HTERT RPE-1 (cell line): Measurements from ENCODE around the gene MSTN.

Source experiments
- in situ Hi-C: fragments of 300-500 bp; cut with MboI; formaldehyde crosslinking; loops from 4 replicates; pipeline ENCODE4 v1.14.3; 2020; ENCODE audit warnings: low sequenced_read_pairs

The MSTN gene

DNA sequence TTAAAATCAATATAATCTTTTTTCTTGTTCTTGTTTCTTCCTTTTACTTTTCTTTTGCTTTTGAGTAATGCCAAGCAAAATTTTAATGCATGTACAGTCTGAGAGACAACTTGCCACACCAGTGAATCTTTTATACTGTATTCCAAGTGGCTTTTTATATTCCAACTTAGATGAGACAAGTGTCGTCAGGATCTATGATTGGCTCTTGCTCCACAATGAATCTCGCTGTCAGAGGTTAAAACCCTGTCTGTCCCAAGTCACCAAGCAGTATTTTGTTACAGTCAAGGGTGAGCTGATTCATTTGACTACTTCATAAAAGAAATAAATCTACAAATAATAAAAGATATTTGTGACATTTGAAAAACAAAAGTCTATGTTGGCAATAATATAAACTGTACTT, at the start of gene MSTN:
Gene MSTN, minus strand, starts transcription at position 129 of the 400 bp plus-strand sequence. CDS start 133 bp downstream, outside the sequence.
- in situ Hi-C loops = no loop called here

DNA sequence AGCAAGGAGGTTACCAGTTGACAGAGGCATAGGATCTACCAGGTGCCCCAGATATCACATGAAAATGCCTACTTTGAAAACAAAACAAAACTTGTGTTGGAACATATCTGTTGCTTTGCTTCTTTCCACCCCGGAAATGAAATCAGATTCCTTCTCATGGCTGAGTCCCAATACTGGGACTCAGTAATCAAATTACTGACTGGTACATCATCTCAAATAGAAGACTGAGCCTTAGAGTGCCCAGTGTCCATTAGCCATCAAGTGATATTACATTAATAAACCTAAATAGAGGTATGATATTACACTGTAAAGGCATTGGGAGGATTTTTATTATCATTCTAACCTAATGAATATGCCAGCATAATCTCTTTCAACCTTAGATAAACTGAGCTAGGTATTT, 48.6 kb upstream of the MSTN start:
- in situ Hi-C loops = no loop called here

DNA sequence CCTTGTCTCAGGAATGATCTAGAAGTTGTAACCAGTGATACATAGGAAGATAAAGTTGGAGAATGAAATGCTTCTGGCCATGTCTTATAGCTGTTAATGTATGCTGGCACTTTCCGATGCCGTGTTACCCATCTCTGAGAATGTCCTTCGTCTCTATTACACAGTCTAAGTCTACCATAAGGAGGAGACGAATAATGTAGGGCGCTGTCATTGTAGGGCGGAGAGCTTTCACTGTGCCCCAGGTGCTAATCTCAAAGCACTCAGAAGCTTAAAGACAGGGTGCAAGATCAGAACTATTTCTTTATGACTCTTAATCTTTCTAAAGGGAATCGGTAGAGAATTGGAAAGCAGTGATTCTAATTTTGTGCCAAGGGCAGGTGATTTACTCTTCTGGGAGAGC, 48.2 kb upstream of the MSTN start:
- in situ Hi-C loops = no loop called here

DNA sequence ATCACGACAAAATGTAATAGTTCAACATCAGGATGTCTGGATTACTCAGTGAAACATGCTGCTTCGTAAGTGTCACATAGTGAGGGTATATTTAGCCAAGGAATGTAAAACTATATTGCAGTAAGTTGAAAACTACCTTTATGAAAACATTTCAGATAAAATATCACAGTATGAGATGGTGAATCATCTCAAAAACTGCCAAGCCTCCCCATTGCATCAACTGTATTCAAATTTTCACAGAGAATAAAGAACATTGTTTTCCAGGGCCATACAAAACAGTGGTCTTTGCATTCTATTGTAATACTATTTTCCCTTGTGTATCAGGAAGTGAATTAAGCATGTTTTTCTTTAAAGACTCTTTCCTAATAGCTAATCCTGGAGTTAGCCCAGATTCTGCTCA, 47.6 kb upstream of the MSTN start:
- in situ Hi-C loops = no loop called here

DNA sequence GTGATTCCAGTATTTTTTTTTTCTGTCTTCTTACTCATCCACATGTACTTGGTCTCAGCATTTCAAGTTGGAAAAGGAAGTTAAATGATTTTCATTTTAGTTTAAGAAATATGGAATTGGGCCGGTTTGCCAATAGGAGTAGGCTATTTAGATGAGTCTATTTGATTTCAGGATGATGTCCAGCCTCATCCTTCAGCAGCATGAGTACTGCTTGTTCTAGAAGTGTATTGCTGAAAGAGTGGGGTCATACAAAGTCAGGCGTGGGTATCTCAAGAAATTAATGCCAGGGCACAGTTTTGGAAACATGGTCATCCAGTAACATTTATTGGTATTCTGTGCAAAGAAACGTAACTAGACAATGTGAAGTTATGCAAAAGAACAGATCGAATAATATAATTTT, 44.9 kb upstream of the MSTN start:
- in situ Hi-C loops = no loop called here

DNA sequence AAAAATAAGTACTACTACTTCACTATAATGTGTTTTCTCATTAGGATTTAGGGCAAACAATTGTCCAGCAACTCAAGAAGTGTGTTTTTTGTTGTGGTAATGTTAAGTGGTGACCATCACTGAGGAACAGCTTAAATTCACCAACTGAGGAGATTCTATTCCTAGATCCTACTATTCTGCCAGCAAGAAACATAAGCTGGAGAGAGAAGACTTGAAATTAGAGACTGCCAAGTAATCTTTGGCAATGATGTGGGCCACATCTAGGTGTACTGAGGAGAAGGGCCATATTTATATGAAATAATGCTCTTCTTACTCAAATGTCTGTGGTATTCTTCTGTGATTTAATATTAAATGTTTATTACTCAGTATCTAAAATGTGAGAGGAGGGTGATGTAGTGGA, 44.3 kb upstream of the MSTN start:
- in situ Hi-C loops = no loop called here

DNA sequence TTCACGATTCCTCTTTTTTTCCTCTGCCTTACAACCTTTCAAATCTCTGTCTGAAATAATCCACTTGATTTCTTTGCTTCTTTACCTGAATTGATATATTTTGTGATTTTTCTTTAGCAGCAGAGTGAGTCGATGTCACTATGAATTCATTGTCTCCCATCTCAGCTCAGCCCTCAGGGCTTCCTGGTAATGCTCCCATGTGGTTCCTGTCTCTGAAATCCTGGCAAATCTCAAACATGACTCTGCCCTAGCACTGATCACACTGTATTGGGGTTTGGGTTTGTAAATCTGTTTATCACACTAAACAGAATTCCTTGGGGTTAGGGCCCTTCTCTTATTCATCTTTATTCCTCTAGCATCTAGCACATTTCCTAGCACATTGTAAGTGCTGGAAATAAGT, 43.0 kb upstream of the MSTN start:
- in situ Hi-C loops = no loop called here

DNA sequence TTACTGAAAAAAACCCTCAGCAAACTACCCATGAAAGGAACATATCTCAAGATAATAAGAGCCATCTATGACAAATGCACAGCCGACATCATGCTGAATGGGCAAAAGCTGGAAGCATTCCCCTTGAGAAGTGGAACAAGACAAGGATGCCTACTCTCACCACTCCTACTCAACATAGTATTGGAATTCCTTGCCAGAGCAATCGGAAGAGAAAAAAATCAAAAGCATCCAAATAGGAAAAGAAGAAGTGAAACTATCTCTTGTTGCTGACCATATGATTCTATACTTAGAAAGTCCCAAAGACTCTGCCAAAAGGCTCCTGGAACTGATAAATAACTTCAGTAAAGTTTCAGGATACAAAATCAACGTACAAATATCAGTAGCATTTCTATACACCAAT, 40.6 kb upstream of the MSTN start:
- in situ Hi-C loops = no loop called here

DNA sequence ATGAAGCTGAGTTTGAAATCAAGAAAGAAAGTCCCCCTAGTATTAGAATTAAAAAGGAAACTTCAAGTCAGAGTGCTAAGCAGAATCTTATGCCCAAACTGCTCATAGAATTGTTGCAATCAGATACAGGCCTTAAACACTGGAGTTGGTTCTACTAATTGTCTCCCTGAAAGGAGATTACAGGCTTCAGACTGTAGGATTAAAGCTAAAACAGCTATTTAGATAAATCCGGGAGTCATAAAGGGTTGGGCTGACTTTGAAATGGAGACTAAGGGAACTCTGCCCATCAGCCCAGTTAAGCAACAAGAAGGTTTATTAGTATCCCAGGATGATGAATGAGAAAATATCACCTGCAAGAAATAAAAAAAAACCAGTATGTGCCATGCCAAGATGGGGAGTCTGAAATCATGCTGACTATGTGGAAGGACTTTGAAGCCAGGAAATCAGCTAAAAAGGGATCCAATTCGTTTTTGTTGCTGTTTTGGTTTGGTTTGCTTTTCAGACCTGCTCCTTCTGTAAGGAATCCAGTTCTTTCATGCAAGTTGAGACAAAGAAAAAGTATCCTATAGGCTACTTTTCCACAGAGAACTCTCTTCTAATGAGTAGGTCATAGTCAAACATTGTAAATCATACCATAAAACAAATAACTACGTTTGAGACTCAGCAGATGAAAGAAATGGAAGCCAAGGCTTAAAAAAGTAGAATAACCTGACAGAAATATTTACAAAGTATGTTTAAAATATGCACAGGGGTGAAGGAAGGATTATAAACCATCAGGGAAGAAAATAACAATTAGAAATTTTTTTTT, 37.6 kb upstream of the MSTN start:
- in situ Hi-C loops = no loop called here

DNA sequence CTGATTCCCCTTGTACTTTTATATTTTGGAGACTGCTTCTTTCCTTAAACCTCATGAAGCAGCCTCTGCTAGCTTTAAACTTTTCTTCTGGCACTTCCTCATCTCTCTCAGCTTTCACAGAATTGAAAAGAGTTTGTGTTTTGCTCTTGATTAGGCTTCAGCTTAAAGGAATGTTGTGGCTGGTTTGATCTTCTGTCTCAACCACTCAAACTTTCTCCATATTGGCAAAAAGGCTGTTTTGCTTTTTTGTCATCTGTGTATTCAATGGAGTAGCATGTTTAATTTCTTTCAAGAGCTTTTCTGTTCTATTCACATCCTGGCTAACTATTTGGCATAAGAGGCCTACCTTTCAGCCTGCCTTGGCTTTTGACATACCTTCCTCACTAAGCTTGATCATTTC, 36.3 kb upstream of the MSTN start:
- in situ Hi-C loops = no loop called here

DNA sequence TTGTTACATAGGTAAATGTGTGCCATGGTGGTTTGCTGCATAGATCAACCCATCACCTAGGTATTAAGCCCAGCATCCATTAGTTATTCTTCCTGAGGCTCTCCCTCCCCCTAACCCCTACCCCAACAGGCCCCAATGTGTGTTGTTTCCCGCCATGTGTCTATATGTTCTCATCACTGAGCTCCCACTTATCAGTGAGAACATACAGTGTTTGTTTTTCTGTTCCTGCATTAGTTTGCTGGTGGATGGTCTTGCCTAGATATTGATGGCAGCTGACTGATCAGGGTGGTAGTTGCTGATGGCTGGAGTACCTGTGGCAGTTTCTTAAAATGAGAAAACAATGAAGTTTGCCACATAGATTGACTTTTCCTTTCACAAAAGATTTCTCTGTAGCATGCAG, 34.6 kb upstream of the MSTN start:
- in situ Hi-C loops = no loop called here

DNA sequence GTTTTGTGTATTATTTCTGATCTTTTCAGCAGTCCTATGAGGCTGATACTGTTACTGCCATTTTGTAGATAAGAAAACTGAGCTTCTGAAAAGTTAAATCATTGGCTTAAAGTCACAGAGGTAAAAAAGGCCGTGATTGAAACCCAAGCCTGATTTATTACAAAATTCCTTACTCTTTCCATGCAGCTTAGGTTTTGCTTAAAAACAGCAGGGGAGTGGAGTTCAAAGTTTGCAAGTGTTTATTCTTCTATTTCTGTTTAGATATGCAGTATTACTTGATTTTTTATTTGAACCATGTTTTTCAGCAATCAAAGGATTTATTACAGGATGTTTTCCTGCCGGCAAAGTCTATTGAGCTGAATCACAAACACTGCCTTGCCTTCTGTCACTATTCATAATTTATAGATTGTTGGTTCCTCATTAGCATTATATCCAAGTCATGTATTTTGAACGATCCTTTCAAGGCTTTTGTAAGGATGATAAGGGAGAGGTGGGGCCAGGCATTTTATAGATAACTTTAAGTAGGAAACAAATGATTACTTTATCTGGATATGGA, 31.9 kb upstream of the MSTN start:
- in situ Hi-C loops = no loop called here

DNA sequence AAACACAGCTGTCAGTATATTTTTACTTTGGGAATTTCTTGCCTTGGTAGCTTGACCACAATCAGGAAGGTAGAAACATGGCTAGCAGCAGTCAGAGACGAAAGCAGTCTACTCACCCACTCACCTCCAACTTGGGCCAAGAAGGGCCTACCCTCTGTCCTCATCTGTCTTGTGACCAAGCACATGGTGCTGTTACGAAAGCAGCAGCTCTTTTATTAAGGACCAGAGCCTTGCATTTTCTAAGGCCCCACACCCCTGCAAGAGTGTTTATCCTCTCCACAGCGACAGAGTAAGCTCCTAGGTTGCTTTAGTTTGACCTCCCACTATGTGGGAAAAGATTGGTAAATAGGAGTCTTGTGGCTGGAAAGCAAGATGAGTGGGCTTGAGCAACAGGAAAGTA, 31.3 kb upstream of the MSTN start:
- in situ Hi-C loops = no loop called here

DNA sequence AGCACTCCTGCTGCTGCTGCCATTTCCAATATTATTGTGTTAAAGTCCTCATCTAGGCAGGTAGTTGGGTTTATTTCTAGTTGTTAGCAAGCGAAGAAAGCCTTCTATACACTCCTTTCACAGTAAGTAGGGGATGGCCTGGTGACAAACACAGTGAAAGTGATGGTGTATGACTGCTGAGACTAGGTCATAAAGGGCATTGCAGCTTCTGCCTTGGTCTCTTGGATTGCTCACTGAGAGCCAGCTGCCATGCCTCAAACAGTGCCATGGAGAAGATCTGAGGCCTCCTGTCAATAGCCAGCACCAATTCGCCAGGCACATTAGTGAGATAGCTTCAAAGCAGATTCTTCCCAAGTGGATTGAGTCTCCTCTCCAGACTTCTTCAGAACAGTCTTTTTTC, 27.6 kb upstream of the MSTN start:
- in situ Hi-C loops = no loop called here

DNA sequence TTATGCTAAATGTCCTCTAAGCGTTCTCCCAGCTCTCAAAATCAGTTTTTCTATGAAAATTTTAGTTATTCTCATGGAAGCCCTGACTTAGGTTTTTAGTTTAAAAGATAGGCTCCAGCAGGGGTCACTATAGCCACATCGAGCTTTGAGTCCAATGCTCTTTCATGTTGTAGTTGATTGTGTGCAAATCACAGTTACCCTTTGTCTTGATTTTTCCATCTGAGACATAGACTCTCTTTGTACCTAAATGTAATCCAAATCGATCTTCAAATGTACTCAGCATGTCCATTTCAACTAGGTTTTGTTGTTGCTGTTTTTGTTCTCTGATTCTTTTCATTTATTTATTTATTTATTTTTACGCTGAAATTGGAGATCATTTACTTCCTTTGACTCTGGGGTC, 26.4 kb upstream of the MSTN start:
- in situ Hi-C loops = no loop called here

DNA sequence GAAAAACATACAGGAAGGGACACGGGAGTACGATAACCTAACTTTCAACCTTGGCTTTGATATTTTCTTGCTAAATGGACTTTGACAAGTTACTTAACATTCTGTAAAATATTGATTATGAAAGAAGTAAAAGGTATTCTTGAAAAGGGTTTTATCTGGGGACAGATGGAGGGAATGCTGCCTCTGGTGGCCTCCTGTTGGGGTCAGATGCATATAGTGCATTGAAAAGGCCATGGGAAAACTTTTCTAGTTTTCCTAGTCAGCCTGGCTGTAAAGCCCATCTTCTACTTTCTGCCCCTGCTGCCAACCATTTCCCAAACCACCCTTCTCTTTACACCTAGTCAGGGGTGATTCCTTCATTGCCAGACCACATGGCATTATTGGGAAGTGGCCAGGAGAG, 22.2 kb upstream of the MSTN start:
- in situ Hi-C loops = no loop called here

DNA sequence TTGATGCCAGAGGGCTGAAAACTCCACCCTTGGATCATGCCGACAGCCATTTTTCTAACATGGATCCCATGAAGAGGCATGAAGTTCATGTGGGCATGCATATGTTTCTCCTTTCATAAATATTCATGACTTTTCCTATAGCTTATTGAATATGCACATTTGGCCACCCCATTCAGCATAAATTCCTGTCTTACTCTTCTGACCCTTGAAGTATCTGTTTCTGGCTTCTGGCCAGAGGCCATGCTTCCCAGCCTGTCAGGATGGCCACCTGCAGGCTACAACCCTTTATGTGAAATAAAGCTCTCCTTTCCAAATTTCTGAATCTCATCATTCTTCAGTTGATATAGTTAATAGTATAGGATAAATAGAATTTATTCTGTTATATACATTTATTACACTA, 19.6 kb upstream of the MSTN start:
- in situ Hi-C loops = no loop called here

DNA sequence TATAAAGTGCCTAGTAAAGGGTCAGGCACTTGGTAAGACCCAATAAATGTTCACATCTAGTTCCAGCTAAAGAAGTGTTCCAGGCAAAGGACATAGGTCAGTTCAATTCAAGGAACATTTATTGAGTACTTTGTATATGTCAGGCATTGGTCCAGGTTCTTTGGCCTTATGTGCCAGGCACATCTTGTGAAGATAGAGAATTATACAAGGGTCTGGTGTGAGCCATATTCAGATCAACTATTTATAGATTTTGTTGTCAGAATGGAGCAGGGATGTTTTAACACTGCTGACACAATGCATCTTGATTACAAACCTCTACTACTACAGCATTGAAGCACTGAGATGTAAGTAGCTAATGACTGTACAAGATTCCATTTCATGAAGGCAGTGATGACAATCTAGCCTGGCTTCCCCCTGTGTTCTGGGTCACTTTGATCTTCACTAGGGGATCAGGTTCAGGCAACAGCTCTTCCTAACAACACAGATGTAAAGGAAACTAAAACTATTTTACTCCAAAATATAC, 18.1 kb upstream of the MSTN start:
- in situ Hi-C loops = no loop called here

DNA sequence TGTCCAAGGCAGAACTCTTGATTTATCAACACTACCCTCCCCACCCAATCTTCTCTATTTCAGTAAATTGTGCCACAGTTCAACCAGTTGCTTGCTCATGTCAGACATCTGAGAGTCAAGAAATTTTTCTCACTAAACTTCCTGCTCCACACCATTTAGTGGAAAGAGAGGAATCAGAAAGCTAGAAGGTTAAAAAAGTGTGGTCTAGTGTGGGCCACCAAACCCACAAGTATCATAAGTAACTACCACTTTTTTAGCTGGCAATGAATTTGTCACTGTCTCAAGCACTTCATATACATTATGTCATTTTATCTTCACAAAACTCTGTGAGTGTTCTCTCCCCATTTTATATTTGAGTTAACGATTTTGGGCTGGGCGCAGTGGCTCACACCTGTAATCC, 16.6 kb upstream of the MSTN start:
- in situ Hi-C loops = no loop called here

DNA sequence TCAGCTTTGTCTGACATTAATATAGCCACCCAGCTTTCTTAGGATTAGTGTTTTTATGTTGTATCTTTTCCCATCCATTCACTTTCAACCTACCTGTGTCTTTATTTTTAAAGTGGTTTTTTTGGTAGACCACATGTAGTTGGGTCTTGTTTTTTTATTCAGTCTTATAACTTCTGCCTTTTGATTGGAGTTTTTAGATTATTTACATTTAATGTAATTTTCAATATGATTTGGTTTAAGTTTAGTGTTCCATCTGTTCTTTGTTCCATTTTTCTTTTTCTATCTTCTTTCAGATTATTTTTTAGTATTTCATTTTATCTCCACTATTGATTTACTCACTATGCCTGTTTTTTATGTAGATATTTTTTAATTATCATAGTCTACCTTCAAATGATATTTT, 13.1 kb upstream of the MSTN start:
- in situ Hi-C loops = no loop called here

DNA sequence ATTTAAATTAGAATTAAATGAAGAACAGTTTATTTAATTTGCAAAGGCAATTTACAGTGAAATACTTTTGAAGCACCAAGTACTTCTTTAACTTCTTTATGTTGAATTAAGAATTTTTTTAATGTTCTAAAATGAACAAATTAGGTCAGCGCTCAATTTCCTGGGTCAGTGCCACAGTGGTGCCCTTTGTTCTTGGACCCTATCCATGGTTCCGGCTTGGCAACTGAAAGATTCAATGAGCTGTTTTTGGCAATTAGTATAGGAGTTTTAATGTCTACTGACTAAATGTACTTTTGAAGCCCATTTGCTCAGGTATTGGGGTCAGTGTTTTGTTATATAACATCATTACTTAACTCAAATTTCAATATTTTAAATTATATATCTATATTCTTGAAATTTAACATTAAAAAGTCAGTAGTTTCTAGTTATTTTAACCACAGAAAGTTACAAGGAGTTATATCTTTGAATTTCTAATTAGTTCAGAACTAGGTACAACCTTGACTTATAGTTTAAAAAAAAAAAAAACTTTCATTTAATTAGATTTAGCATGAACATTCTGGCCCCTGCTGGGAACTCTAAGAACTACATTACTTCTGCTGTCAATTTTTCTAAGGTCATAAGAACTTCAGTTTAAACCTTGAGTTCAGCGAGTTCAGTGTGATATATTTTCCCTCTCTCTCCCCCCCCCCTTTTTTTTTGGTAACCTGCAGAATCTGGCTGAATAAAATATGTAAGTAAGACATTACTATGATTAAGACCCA, 7.6 kb upstream of the MSTN start:
- in situ Hi-C loops = no loop called here

DNA sequence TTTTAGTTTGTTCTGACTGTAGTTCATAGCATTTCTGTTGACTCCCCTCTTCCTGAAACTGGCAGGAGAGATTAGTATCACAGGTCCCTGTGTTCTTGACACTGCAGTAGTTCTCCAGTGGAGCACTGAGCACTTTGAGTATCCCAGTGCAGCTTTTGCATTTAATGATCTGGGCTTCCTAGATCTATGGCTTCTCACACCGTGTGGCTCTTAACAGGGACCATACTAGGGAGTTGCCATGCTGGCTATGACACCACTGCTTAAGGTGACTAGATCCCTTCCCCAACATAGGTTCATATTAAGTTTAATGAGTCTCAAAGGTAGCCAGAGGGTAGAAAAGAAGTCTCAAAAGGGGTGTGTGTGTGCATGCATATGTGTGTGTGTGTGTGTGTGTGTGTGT, 6.2 kb upstream of the MSTN start:
- in situ Hi-C loops = no loop called here
